Measurements from ENCODE around the gene SNAP29. TPM values are rescaled to one million over a fixed set of nuclear protein-coding genes. Genes with fewer than 3 reads are reported as not detected.

Gene SNAP29
- total and polyA plus RNA-seq, 9 of the 15 experiments (the other 6 are each of a cell fraction or from before 2014, with no cell fraction given) = 19.5 to 250 (median 75.9) TPM

DNA sequence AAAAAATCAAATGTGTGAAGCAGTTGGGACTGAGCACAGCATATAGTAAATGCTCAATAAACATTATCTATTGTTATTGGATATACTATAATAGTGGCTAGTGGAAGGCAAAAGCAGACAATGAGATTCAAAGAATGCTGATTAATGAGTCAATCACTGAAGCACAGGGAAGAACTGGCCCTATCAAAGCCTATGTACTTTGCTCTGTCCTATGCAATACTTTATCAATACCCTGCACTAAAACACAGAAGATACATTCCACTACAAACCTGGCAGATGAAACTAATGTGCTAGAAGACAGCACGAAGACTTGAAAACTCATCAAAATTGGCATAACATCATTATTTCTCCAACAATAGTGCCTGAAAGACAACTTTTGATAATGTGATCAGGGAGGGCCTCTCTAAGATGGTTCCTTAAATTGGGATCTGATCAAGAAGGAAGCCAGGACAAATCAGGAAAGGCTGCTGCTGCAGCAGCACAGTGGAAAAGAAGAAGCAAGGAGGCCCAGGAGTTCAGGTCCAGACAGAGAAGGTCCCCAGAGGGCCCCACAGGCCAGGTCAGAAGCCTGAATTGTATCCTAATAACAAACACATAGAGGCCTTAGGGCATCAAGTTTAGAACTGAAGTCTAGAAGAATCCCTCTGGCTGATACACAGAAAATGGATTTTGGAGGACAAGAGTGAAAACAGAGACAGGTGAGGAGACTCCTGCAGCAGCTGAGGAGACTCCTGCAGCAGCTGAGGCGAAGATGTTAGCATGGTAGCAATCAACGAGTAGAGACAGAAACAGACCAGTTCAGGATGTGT lies 18.8 kb upstream of the SNAP29 start (continued):
- TF ChIP-seq, protein P1, sequence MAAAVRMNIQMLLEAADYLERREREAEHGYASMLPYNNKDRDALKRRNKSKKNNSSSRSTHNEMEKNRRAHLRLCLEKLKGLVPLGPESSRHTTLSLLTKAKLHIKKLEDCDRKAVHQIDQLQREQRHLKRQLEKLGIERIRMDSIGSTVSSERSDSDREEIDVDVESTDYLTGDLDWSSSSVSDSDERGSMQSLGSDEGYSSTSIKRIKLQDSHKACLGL (CRISPR knock-in tag; IDR thresholded peaks at IDR 0.05; ENCODE audit: borderline replicate concordance, poor library complexity, severe bottlenecking) = no peak
- TF ChIP-seq, protein P2, sequence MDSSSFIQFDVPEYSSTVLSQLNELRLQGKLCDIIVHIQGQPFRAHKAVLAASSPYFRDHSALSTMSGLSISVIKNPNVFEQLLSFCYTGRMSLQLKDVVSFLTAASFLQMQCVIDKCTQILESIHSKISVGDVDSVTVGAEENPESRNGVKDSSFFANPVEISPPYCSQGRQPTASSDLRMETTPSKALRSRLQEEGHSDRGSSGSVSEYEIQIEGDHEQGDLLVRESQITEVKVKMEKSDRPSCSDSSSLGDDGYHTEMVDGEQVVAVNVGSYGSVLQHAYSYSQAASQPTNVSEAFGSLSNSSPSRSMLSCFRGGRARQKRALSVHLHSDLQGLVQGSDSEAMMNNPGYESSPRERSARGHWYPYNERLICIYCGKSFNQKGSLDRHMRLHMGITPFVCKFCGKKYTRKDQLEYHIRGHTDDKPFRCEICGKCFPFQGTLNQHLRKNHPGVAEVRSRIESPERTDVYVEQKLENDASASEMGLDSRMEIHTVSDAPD (CRISPR knock-in tag; IDR thresholded peaks at IDR 0.05) = no peak
- peak; percentile 71; the same call in 1 of the 2 replicates for TF ChIP-seq GABPB2 (CRISPR knock-in tag; conservative IDR thresholded peaks at IDR 0.05)
- peak in 1 of 2 experiments; percentile 35; a peak in 1 of 4 replicates for TF ChIP-seq KDM4B (IDR thresholded peaks at IDR 0.05; ENCODE audit: borderline replicate concordance in 2 of 2, low read depth in 1 of 2)
- TF ChIP-seq ZNF583 (CRISPR knock-in tag; IDR thresholded peaks at IDR 0.05) = no peak
- TF ChIP-seq NFXL1 (CRISPR knock-in tag; IDR thresholded peaks at IDR 0.05) = no peak
- no peak for TF ChIP-seq NCOA4 (IDR thresholded peaks at IDR 0.05; ENCODE audit: partially characterized antibody)
- no peak for TF ChIP-seq RBM14 (IDR thresholded peaks at IDR 0.05; ENCODE audit: borderline replicate concordance, insufficient read depth, low read depth, low read length)
- TF ChIP-seq, protein P3, sequence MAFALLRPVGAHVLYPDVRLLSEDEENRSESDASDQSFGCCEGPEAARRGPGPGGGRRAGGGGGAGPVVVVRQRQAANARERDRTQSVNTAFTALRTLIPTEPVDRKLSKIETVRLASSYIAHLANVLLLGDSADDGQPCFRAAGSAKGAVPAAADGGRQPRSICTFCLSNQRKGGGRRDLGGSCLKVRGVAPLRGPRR (CRISPR knock-in tag; IDR thresholded peaks at IDR 0.05) = peak; percentile 76; the same call in 1 of the 2 replicates
- TF ChIP-seq, protein P4, sequence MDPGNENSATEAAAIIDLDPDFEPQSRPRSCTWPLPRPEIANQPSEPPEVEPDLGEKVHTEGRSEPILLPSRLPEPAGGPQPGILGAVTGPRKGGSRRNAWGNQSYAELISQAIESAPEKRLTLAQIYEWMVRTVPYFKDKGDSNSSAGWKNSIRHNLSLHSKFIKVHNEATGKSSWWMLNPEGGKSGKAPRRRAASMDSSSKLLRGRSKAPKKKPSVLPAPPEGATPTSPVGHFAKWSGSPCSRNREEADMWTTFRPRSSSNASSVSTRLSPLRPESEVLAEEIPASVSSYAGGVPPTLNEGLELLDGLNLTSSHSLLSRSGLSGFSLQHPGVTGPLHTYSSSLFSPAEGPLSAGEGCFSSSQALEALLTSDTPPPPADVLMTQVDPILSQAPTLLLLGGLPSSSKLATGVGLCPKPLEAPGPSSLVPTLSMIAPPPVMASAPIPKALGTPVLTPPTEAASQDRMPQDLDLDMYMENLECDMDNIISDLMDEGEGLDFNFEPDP (CRISPR knock-in tag; IDR thresholded peaks at IDR 0.05) = no peak
- TF ChIP-seq, protein P5, sequence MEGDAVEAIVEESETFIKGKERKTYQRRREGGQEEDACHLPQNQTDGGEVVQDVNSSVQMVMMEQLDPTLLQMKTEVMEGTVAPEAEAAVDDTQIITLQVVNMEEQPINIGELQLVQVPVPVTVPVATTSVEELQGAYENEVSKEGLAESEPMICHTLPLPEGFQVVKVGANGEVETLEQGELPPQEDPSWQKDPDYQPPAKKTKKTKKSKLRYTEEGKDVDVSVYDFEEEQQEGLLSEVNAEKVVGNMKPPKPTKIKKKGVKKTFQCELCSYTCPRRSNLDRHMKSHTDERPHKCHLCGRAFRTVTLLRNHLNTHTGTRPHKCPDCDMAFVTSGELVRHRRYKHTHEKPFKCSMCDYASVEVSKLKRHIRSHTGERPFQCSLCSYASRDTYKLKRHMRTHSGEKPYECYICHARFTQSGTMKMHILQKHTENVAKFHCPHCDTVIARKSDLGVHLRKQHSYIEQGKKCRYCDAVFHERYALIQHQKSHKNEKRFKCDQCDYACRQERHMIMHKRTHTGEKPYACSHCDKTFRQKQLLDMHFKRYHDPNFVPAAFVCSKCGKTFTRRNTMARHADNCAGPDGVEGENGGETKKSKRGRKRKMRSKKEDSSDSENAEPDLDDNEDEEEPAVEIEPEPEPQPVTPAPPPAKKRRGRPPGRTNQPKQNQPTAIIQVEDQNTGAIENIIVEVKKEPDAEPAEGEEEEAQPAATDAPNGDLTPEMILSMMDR (IDR thresholded peaks at IDR 0.05 in 2 of 3, conservative IDR thresholded peaks at IDR 0.05 in 1 of 3; ENCODE audit: insufficient read depth in 2 of 3, low read depth in 1 of 3, low read length in 3 of 3) = peak in 1 of 3 experiments; percentile 11; a peak in 1 of 6 replicates
